Stimulated activated CD4-positive, alpha-beta T cell treated with anti-CD3 and anti-CD28 coated beads, Interleukin-12 subunit alpha, Interleukin-12 subunit beta, amount 100 ng/mL, for 4 hours (primary cell): Measurements from ENCODE around the gene ZBTB4.

ENCODE experiments used
- DNase-seq: peaks from one replicate; pipeline ENCODE4 v3.0.0-alpha.2; 2020

Gene ZBTB4

GRCh38 chr17:7468290-7468689 lies 11.1 kb downstream of the ZBTB4 start:
- DNase-seq = no peak

GRCh38 chr17:7467498-7467897 lies 11.9 kb downstream of the ZBTB4 start:
- DNase-seq = no peak

- no peak for DNase-seq
Measured at GRCh38 chr17:7466639-7467341, 12.6 kb downstream of the ZBTB4 start.

GRCh38 chr17:7466318-7466638 lies 13.2 kb downstream of the ZBTB4 start:
- no peak for DNase-seq

- no peak for DNase-seq
Measured at GRCh38 chr17:7465597-7466275, 13.7 kb downstream of the ZBTB4 start.

GRCh38 chr17:7464081-7464480 lies 15.3 kb downstream of the ZBTB4 start:
- DNase-seq = no peak

GRCh38 chr17:7463372-7463846 lies 16.0 kb downstream of the ZBTB4 start:
- DNase-seq = no peak

GRCh38 chr17:7462474-7463371 lies 16.7 kb downstream of the ZBTB4 start:
- no peak for DNase-seq

GRCh38 chr17:7460850-7461660 lies 18.4 kb downstream of the ZBTB4 start:
- DNase-seq = no peak

GRCh38 chr17:7459961-7460545 lies 19.4 kb downstream of the ZBTB4 start:
- no peak for DNase-seq

GRCh38 chr17:7448461-7448860 lies 31.0 kb downstream of the ZBTB4 start:
- no peak for DNase-seq

GRCh38 chr17:7445619-7445968 lies 33.8 kb downstream of the ZBTB4 start:
- no peak for DNase-seq

GRCh38 chr17:7444682-7445618 lies 34.5 kb downstream of the ZBTB4 start, which contains the start of gene CHRNB1:
Gene CHRNB1, plus strand, starts transcription at chr17:7445061. Its CDS starts 67 bp downstream, at chr17:7445128.
- no peak for DNase-seq

GRCh38 chr17:7443499-7444485 lies 35.6 kb downstream of the ZBTB4 start:
- no peak for DNase-seq

GRCh38 chr17:7442142-7442541 lies 37.3 kb downstream of the ZBTB4 start:
- DNase-seq = no peak

GRCh38 chr17:7441266-7441665 lies 38.2 kb downstream of the ZBTB4 start:
- no peak for DNase-seq

GRCh38 chr17:7440834-7441195 lies 38.6 kb downstream of the ZBTB4 start:
- DNase-seq = no peak

GRCh38 chr17:7440113-7440833 lies 39.2 kb downstream of the ZBTB4 start:
- peak; percentile 24 for DNase-seq

- no peak for DNase-seq
Measured at GRCh38 chr17:7439462-7440112, 39.8 kb downstream of the ZBTB4 start, which contains the start of gene FGF11. Gene FGF11, plus strand, starts transcription at chr17:7439512. Its CDS starts 109 bp downstream, at chr17:7439621.
